ENCODE measurements around the gene SAC3D1.

SAC3D1 gene

GRCh38 chr11:65060913-65061408 is 20.0 kb downstream of the SAC3D1 start:
- no peak for DNase-seq

- DNase-seq, result no peak
These were observed 22.5 kb downstream of the SAC3D1 start for GRCh38 chr11:65063532-65063931.

- no peak for DNase-seq
These were observed 23.8 kb downstream of the SAC3D1 start for GRCh38 chr11:65064847-65065240.

GRCh38 chr11:65065851-65066250 is 24.8 kb downstream of the SAC3D1 start:
- DNase-seq, result no peak

- DNase-seq, result no peak
These were observed 25.3 kb downstream of the SAC3D1 start for GRCh38 chr11:65066315-65066714.

GRCh38 chr11:65066805-65067291 is 25.8 kb downstream of the SAC3D1 start:
- DNase-seq, result no peak

- DNase-seq, result no peak
These were observed 26.4 kb downstream of the SAC3D1 start for GRCh38 chr11:65067446-65067845.

GRCh38 chr11:65069217-65069616 is 28.2 kb downstream of the SAC3D1 start:
- no peak for DNase-seq

- DNase-seq, result no peak
These were observed 31.1 kb downstream of the SAC3D1 start for GRCh38 chr11:65071907-65072630.

- DNase-seq, result no peak
These were observed 31.6 kb downstream of the SAC3D1 start for GRCh38 chr11:65072631-65072966.

GRCh38 chr11:65077451-65077850 is 36.4 kb downstream of the SAC3D1 start:
- no peak for DNase-seq

- no peak for DNase-seq
These were observed 37.1 kb downstream of the SAC3D1 start for GRCh38 chr11:65078151-65078550.

GRCh38 chr11:65078786-65079342 is 37.9 kb downstream of the SAC3D1 start:
- no peak for DNase-seq

- no peak for DNase-seq
These were observed 42.3 kb downstream of the SAC3D1 start for GRCh38 chr11:65083134-65083833.

- peak; percentile 90 for DNase-seq
These were observed 43.0 kb downstream of the SAC3D1 start, which contains the start of the genes CDCA5 and ZFPL1 for GRCh38 chr11:65083834-65084597. CDCA5 (minus strand) TSS chr11:65084040; CDS start chr11:65083978, 62 bp downstream. ZFPL1 (plus strand) TSS chr11:65084222; CDS start chr11:65084699, 477 bp downstream.

- no peak for DNase-seq
These were observed 43.8 kb downstream of the SAC3D1 start for GRCh38 chr11:65084598-65085375.

GRCh38 chr11:65085446-65085845 is 44.4 kb downstream of the SAC3D1 start:
- DNase-seq, result no peak

- DNase-seq, result no peak
These were observed 45.8 kb downstream of the SAC3D1 start for GRCh38 chr11:65086809-65087208.

- DNase-seq, result no peak
These were observed 46.2 kb downstream of the SAC3D1 start for GRCh38 chr11:65087216-65087615.

- no peak for DNase-seq
These were observed 46.8 kb downstream of the SAC3D1 start for GRCh38 chr11:65087827-65088226.

GRCh38 chr11:65089621-65090020 is 48.6 kb downstream of the SAC3D1 start:
- no peak for DNase-seq

GRCh38 chr11:65090628-65091027 is 49.6 kb downstream of the SAC3D1 start:
- no peak for DNase-seq
